HEK293T (cell line): Measurements from ENCODE around the gene NCSTN.
"Not testable (repeated sequence)": the region's sequence is repeated elsewhere in the genome, so short reads cannot be mapped to it uniquely, and the experiment has no call there.

Experiments
- CTCF ChIA-PET: fragments of 350-600 bp; formaldehyde crosslinking; extraction: SDS; loops from one replicate; lab custom pipeline; 2021; ENCODE audit warnings: antibody characterized with exemption, inconsistent platforms; lab: Yijun Ruan, JAX
- POLR2A ChIA-PET: fragments of 350-600 bp; formaldehyde crosslinking; extraction: SDS; loops from one replicate; lab custom pipeline; 2020; ENCODE audit warnings: antibody characterized with exemption, inconsistent platforms; lab: Yijun Ruan, JAX
- DNase-seq: peaks from one replicate; pipeline ENCODE4 v3.0.0; 2012; ENCODE audit warnings: mixed read lengths; ENCODE audit errors: extremely low spot score
- ARNT ChIP-seq: fragments of 450-650 bp; IDR thresholded peaks from 2 replicates; pipeline ENCODE4 v1.6.1; 2017; ENCODE audit warnings: mild to moderate bottlenecking
- BHLHE40 ChIP-seq: fragments of 450-650 bp; IDR thresholded peaks from 2 replicates; pipeline ENCODE4 v1.6.1; 2016; ENCODE audit warnings: mild to moderate bottlenecking, moderate library complexity, borderline replicate concordance
- CTBP1 ChIP-seq: fragments of 450-650 bp; IDR thresholded peaks from 2 replicates; pipeline ENCODE4 v1.6.1; 2016; ENCODE audit warnings: borderline replicate concordance
- ELF4 ChIP-seq: fragments of 450-650 bp; IDR thresholded peaks from 2 replicates; pipeline ENCODE4 v1.6.1; 2017; ENCODE audit warnings: antibody characterized with exemption
- FOXA1 ChIP-seq: fragments of 450-650 bp; IDR thresholded peaks from 2 replicates; pipeline ENCODE4 v1.6.1; 2016; ENCODE audit warnings: mild to moderate bottlenecking
- FOXK2 ChIP-seq: fragments of 450-650 bp; IDR thresholded peaks from 2 replicates; pipeline ENCODE4 v1.6.1; 2016; ENCODE audit warnings: mild to moderate bottlenecking
- FOXM1 ChIP-seq: fragments of 450-650 bp; IDR thresholded peaks from 2 replicates; pipeline ENCODE4 v1.6.1; 2017; ENCODE audit warnings: mild to moderate bottlenecking, borderline replicate concordance
- HDGF ChIP-seq: fragments of 450-650 bp; IDR thresholded peaks from 2 replicates; pipeline ENCODE4 v1.6.1; 2017; ENCODE audit warnings: antibody characterized with exemption, borderline replicate concordance
- L3MBTL2 ChIP-seq: fragments of 450-650 bp; conservative IDR thresholded peaks from 2 replicates; pipeline ENCODE4 v1.6.1; 2016; ENCODE audit warnings: mild to moderate bottlenecking
- LEF1 ChIP-seq: fragments of 450-650 bp; IDR thresholded peaks from 2 replicates; pipeline ENCODE4 v1.6.1; 2017; ENCODE audit warnings: mild to moderate bottlenecking, borderline replicate concordance
- NFRKB ChIP-seq: fragments of 450-650 bp; IDR thresholded peaks from 2 replicates; pipeline ENCODE4 v1.6.1; 2016; ENCODE audit warnings: mild to moderate bottlenecking, moderate library complexity
- SP1 ChIP-seq: fragments of 450-650 bp; IDR thresholded peaks from 2 replicates; pipeline ENCODE4 v1.6.1; 2017
- SUZ12 ChIP-seq: fragments of 450-650 bp; IDR thresholded peaks from 2 replicates; pipeline ENCODE4 v1.6.1; 2016; ENCODE audit warnings: mild to moderate bottlenecking
- TARDBP ChIP-seq: fragments of 450-650 bp; IDR thresholded peaks from 2 replicates; pipeline ENCODE4 v1.6.1; 2016
- ZNF384 ChIP-seq: fragments of 450-650 bp; IDR thresholded peaks from 2 replicates; pipeline ENCODE4 v1.6.1; 2016
- TF ChIP-seq, protein P1 (sequence below): fragments of 450-650 bp; IDR thresholded peaks from 2 replicates; pipeline ENCODE4 v1.6.1; 2016

NCSTN gene

DNA sequence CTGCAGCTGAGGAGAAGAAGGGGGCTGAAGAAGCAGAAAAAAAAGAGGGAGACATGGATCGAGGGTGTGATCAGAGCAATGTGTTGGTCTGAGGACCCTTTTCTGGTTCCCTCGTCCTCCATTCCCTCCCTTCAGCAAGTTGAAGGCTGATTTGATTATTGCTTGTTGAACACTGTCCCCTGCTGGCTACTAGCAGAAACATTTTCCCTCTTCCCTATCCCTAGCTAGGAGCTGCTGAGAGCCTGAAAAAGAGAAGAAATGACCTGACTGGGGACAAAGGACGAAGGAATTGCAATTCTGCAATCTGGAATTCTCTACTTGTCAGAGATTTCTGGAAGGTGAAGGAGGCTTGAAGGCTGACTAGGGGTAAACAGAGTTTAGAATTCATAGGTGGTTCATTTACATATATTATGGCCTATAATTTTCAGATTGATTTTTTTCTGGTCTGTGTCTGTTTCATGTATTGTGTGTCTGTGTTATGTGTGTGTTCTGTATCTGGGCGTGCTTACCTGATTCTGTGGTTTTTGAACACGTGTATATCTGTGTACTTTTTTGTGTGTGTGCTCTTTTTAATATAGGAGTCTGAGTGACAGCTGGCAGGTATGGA, 33.4 kb downstream of the NCSTN start:
- ChIA-PET CTCF (interaction anchor here (0.6 to 5.9 kb wide), 24 partner anchors 8 to 302 kb away, joined by 3 to 45 read pairs (median 4); partner anchors contain the start of genes IGSF8 and NHLH1), POLR2A (interaction anchor here (1.0 to 1.5 kb wide), 2 partner anchors 14 to 27 kb away, joined by 3 to 5 read pairs; no protein-coding TSS in a partner anchor)
- peak; percentile 78 for DNase-seq
- TF ChIP-seq, protein P1, sequence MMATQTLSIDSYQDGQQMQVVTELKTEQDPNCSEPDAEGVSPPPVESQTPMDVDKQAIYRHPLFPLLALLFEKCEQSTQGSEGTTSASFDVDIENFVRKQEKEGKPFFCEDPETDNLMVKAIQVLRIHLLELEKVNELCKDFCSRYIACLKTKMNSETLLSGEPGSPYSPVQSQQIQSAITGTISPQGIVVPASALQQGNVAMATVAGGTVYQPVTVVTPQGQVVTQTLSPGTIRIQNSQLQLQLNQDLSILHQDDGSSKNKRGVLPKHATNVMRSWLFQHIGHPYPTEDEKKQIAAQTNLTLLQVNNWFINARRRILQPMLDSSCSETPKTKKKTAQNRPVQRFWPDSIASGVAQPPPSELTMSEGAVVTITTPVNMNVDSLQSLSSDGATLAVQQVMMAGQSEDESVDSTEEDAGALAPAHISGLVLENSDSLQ, result 0 out of 2 replicates have a peak, but pooled peaks have one; percentile 16
- TF ChIP-seq ELF4 (no peak), L3MBTL2 (peak; percentile 48; the same call in 1 of the 2 replicates)

DNA sequence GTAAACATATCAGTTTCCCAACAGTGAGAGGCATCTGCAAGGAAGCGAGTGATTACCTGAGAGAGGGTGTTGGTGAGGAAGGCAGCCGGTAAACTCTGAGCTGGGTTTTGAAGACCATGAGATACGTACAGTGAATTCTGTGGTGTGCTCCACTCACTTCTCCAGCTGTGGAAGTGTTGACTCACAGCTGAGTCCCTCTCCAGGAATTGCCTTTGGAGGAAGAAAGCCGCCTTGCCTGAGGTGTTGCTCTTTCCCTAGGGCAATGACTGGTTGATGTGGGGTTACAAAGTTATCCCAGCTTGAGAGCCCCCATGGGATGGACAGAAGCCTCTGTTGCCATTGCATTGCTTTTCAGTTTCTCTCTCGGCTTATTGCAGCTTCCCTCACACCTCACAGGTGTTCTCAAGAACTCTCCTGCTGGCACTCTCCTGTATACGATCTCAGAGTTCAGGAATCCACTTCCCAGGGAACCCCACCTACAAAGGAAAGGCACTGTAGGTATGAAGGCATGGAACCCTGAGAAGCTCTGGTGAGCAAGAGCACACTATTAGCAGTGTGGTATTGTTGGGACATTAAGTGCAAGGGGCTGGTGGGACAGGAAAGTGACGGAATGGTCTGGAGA, 34.5 kb downstream of the NCSTN start:
- no peak for DNase-seq
- ChIA-PET POLR2A (interaction anchor here (1.1 kb wide), 1 partner anchor 16 kb away, joined by 3 read pairs; no protein-coding TSS in a partner anchor), CTCF (interaction anchor here (1.0 to 5.9 kb wide), 6 partner anchors 9 to 269 kb away, joined by 3 to 45 read pairs (median 13); no protein-coding TSS in a partner anchor)
- TF ChIP-seq SP1, result no peak

DNA sequence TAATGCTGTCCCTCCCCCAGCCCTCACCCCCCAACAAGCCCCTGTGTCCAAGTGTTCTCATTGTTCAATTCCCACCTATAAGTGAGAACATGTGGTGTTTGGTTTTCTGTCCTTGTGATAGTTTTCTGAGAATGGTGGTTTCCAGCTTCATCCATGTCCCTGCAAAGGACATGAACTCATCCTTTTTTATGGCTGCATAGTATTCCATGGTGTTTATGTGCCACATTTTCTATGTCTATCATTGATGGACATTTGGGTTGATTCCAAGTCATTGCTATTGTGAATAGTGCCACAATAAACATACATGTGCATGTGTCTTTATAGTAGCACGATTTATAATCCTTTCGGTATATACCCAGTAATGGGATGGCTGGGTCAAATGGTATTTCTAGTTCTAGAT, 41.6 kb downstream of the NCSTN start:
- POLR2A ChIA-PET, result not testable (repeated sequence)

DNA sequence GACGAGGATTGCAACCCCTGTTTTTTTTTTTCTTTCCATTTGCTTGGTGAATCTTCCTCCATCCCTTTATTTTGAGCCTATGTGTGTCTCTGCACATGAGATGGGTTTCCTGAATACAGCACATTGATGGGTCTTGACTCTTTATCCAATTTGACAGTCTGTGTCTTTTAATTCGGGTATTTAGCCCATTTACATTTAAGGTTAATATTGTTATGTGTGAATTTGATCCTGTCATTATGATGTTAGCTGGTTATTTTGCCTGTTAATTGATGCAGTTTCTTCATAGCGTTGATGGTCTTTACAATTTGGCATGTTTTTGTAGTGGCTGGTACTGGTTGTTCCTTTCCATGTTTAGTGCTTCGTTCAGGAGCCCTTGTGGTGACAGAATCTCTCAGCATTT, 45.2 kb downstream of the NCSTN start:
- POLR2A ChIA-PET, CTCF ChIA-PET, DNase-seq: not testable (repeated sequence)

More for the DNA sequence above, 41.6 kb downstream of the NCSTN start:
- DNase-seq, CTCF ChIA-PET: not testable (repeated sequence)

DNA sequence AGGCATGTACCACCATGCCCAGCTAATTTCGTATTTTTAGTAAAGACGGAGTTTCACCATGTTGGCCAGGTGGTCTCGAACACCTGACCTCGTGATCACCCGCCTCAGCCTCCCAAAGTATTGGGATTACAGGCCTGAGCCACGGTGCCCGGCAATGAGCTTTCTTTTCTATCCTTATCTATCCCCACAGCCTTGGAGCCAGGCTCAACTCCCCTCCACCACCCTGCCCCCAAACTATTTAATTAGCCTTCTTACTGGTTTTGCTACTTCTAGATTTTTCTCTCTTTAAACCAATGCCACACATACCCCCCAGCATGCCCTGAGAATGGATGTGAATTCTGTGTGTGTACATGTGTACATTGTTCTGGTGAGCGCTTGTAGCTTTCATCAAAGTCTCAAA, 51.5 kb downstream of the NCSTN start:
- CTCF ChIA-PET, result interaction anchor here (0.7 kb wide), 1 partner anchor 292 kb away, joined by 5 read pairs; no protein-coding TSS in a partner anchor
- no peak for TF ChIP-seq FOXK2
- no peak for TF ChIP-seq SP1
- no peak for TF ChIP-seq CTBP1
- no peak for TF ChIP-seq BHLHE40
- TF ChIP-seq FOXM1, result no peak
- TF ChIP-seq HDGF, result no peak
- no peak for TF ChIP-seq L3MBTL2
- no peak for TF ChIP-seq NFRKB
- TF ChIP-seq TARDBP, result no peak
- TF ChIP-seq ELF4, result no peak
- no peak for TF ChIP-seq ZNF384
- TF ChIP-seq LEF1, result no peak
- TF ChIP-seq, protein P1, result no peak
- DNase-seq, result no peak
- POLR2A ChIA-PET, result no interaction called here

DNA sequence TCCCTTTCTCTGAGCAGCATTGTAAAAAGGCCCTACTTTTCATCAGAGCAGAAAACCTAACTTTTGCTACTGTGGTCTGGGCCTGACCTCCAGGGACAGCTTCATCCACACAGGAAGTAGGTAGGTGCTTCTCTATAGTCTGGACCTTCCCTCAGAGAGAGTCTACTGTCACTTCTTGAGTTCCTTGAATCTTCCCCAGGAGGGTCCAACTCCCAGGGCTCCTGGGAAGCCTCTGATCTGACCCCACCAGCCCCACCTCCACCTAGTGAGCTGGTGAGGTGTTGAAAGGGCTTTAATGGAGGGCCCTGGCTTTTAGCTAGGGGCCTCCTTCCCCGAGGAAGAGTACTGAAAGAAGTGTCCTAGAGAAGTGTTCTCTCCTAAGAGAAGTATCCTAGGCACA, 54.5 kb downstream of the NCSTN start:
- DNase-seq, result no peak
- TF ChIP-seq FOXK2 (no peak), ARNT (no peak), BHLHE40 (no peak)
- ChIA-PET CTCF (no interaction called here), POLR2A (no interaction called here)

DNA sequence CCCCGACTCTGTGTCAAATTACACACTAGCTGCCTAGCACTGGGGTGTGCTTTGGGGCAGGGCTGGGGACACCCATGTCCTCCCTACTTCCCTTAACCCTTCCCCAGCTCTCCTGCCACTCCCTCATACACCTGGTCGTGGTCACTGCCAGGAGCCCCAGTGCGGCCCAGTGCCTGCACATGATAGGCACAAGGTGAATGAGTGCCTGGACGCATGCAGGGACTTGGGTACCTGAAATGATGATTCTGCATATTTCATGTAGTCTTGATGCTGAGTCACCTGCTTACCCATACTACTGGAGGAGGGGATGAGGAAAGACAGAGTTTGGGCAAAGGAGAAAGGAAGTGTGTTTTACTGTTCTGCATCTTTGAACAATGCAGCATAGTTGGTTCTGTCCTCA, 55.6 kb downstream of the NCSTN start:
- DNase-seq, result no peak
- CTCF ChIA-PET, result interaction anchor here (1.0 kb wide), 1 partner anchor 22 kb away, joined by 3 read pairs; no protein-coding TSS in a partner anchor
- TF ChIP-seq SP1, result no peak
- TF ChIP-seq ZNF384, result no peak
- TF ChIP-seq L3MBTL2, result no peak
- no peak for TF ChIP-seq LEF1
- no peak for TF ChIP-seq FOXM1
- no peak for TF ChIP-seq FOXA1
- TF ChIP-seq CTBP1, result no peak
- POLR2A ChIA-PET, result interaction anchor here (0.7 kb wide), 1 partner anchor 8 kb away, joined by 3 read pairs; no protein-coding TSS in a partner anchor

DNA sequence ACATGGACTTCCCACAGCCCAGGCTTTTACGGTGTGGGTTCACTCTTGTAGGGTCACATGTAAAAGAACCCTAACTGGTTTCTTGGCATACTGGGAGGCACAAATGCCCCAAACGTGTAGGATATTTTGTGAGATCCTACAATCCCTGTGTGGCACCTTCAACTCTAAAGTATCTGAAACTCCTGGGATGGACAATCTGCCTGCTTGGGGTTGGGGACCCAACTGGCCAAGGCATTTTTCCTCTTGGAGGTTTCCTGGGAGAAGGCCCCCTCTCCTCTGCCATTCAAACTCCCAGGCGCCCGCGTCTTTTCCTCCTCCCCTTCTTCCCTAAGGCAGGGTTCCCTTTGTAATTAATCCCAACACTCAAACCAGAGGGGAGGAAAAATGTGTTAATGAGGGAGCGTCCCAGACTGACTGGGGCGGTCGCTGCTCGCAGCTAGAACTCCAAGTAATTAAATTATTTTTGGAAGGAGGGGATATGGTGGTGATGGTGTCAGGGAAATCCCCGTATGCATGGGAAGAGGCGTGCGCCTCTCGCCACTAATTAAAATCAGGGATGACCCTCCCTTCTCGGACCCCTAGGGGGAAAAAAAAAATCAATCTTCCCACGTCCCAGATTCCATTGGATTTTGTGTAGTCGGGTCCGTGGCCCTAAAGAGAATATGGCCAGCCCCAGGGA, 56.5 kb downstream of the NCSTN start:
- no peak for DNase-seq
- TF ChIP-seq, protein P1, result no peak
- TF ChIP-seq ARNT (no peak), FOXM1 (no peak), LEF1 (no peak), NFRKB (no peak), SUZ12 (no peak), HDGF (no peak), BHLHE40 (no peak), SP1 (no peak), TARDBP (no peak), FOXK2 (no peak), L3MBTL2 (no peak), ZNF384 (no peak), CTBP1 (no peak), FOXA1 (no peak), ELF4 (no peak)
- ChIA-PET POLR2A (no interaction called here), CTCF (no interaction called here)
